T-cell (primary cell): ENCODE data around the gene PPP1R17. TPM values are rescaled to one million over a fixed set of nuclear protein-coding genes. Genes with fewer than 3 reads are reported as not detected.

Source experiments
- total RNA-seq, 35 experiments: library from RNA in 6 of 35; stranded (reverse) in 6 of 35; fragments of 120-200 nt in 1 of 35; gene quantifications; one replicate each; pipeline versions ENCODE4 v1.2.1 to v1.2.4 and lab custom pipeline; 2013 to 2026

PPP1R17 gene
- total RNA-seq, 5 donors from 2014 or later (not counting 1 experiment from before 2014, with no cell fraction given) = not detected

Other genes starting within 250 kb of the PPP1R17 start
- gene ITPRID1, start 173.1 kb upstream of the PPP1R17 start, total RNA-seq = not detected